ENCODE data around the gene RPF1. TPM values are rescaled to one million over a fixed set of nuclear protein-coding genes. Genes with fewer than 3 reads are reported as not detected.

The RPF1 gene
- polyA plus RNA-seq, 1 experiment: 17.1 TPM

GRCh38 chr1:84525779-84526178 is 46.7 kb downstream of the RPF1 start:
- no peak for DNase-seq (ENCODE audit: low read depth)
- no peaks in the 10 kb centered on the region for H3K36me3 ChIP-seq (ENCODE audit: control insufficient read depth, insufficient read depth, low read length)
- ChIA-PET POLR2A (no interaction called here), CTCF (interaction anchor here (1.0 kb wide), 1 partner anchor 419 kb away, joined by 3 read pairs; no protein-coding TSS in a partner anchor)
- H3K27me3 ChIP-seq (ENCODE audit: control insufficient read depth, insufficient read depth, low read length): no peaks in the 10 kb centered on the region
- TF ChIP-seq, protein P1, sequence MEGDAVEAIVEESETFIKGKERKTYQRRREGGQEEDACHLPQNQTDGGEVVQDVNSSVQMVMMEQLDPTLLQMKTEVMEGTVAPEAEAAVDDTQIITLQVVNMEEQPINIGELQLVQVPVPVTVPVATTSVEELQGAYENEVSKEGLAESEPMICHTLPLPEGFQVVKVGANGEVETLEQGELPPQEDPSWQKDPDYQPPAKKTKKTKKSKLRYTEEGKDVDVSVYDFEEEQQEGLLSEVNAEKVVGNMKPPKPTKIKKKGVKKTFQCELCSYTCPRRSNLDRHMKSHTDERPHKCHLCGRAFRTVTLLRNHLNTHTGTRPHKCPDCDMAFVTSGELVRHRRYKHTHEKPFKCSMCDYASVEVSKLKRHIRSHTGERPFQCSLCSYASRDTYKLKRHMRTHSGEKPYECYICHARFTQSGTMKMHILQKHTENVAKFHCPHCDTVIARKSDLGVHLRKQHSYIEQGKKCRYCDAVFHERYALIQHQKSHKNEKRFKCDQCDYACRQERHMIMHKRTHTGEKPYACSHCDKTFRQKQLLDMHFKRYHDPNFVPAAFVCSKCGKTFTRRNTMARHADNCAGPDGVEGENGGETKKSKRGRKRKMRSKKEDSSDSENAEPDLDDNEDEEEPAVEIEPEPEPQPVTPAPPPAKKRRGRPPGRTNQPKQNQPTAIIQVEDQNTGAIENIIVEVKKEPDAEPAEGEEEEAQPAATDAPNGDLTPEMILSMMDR (IDR thresholded peaks at IDR 0.05; ENCODE audit: insufficient read depth, low read depth, low read length): no peak
- H3K4me3 ChIP-seq (ENCODE audit: low read depth, low read length): no peak overlapping the region

GRCh38 chr1:84538599-84538998 is 59.5 kb downstream of the RPF1 start:
- Histone ChIP-seq H3K36me3 (ENCODE audit: control insufficient read depth, insufficient read depth, low read length) (no peaks in the 10 kb centered on the region), H3K27me3 (ENCODE audit: control insufficient read depth, insufficient read depth, low read length) (no peaks in the 10 kb centered on the region), H3K4me3 (ENCODE audit: low read depth, low read length) (no peak overlapping the region)
- ChIA-PET POLR2A (interaction anchor here (0.6 kb wide), 1 partner anchor 19 kb away, joined by 8 read pairs; no protein-coding TSS in a partner anchor), CTCF (no interaction called here)
- TF ChIP-seq, protein P1 (IDR thresholded peaks at IDR 0.05; ENCODE audit: insufficient read depth, low read depth, low read length): no peak
- DNase-seq (ENCODE audit: low read depth): no peak

DNA sequence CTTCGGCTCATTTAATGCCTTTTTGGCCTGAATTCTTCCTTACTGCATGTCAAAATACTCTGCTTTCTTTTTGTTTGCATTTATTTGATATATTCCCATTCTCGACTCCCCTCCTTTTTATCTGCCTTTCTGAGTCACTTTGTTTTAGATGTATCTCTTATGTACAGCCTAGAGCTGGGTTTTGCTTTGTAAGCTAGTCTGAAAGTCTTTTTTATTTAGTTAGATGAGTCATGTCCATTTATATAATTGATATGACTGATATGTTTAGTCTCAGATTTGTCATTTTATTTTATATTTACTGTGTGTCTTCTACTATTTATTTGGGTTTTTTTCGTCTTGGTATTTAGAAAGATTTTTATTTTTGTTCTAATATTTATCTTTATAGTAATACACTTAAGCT is 60.9 kb downstream of the RPF1 start:
- ChIA-PET POLR2A (no interaction called here), CTCF (no interaction called here)
- Histone ChIP-seq H3K36me3 (ENCODE audit: control insufficient read depth, insufficient read depth, low read length) (no peaks in the 10 kb centered on the region), H3K27me3 (ENCODE audit: control insufficient read depth, insufficient read depth, low read length) (no peaks in the 10 kb centered on the region), H3K4me3 (ENCODE audit: low read depth, low read length) (no peak overlapping the region)
- TF ChIP-seq, protein P1 (IDR thresholded peaks at IDR 0.05; ENCODE audit: insufficient read depth, low read depth, low read length): no peak
- no peak for DNase-seq (ENCODE audit: low read depth)

DNA sequence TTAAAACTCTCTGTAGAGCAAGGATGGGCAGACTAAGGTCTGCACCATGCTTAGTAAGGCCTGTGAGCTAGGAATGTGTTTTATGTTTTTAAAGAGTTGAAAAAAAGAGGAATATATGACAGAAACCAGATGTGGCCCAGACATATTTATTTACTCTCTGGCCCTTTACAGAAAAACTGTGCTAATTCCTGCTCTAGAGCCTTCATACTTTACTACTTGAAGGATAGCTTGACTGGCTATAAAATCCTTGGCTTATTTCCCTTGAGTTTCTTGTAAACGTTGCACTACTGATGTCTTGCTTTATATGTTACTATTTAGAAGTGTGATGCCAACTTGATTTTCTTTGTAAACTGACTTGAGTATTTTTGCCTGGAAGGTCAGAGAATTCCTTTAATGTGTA is 61.7 kb downstream of the RPF1 start:
- peak; percentile 36 for DNase-seq (ENCODE audit: low read depth)
- H3K27me3 ChIP-seq (ENCODE audit: control insufficient read depth, insufficient read depth, low read length): no peaks in the 10 kb centered on the region
- CTCF ChIA-PET: no interaction called here
- TF ChIP-seq, protein P1 (IDR thresholded peaks at IDR 0.05; ENCODE audit: insufficient read depth, low read depth, low read length): no peak
- H3K4me3 ChIP-seq (ENCODE audit: low read depth, low read length): no peak overlapping the region
- H3K36me3 ChIP-seq (ENCODE audit: control insufficient read depth, insufficient read depth, low read length): no peaks in the 10 kb centered on the region
- POLR2A ChIA-PET: no interaction called here

DNA sequence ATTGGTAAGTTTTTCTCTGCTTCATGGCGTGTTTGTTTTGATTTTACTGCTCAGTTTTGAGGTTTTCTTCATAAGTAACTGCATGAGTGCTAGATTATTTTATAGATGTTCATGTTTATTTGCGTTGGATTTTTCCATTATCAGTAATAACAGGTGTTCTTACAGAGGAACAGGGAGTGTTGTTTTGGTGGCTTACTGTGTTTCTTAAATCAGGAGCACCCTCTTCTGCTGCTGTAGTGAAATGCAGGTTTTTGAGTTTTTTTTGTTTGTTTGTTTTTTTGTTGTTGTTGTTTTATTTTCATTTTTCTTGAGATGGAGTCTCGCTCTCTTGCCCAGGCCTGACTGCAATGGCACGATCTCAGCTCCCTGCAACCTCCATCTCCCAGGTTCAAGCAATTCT is 62.6 kb downstream of the RPF1 start:
- no peaks in the 10 kb centered on the region for H3K36me3 ChIP-seq (ENCODE audit: control insufficient read depth, insufficient read depth, low read length)
- CTCF ChIA-PET: interaction anchor here (0.6 kb wide), 1 partner anchor 87 kb away, joined by 3 read pairs; no protein-coding TSS in a partner anchor
- H3K4me3 ChIP-seq (ENCODE audit: low read depth, low read length): no peak overlapping the region
- H3K27me3 ChIP-seq (ENCODE audit: control insufficient read depth, insufficient read depth, low read length): no peaks in the 10 kb centered on the region
- TF ChIP-seq, protein P1 (IDR thresholded peaks at IDR 0.05; ENCODE audit: insufficient read depth, low read depth, low read length): no peak
- DNase-seq (ENCODE audit: low read depth): no peak
- POLR2A ChIA-PET: no interaction called here

Other genes with a start within 250 kb of the RPF1 start
- gene SAMD13, start 177.6 kb upstream of the RPF1 start, polyA plus RNA-seq (2011; rRNA removed): 0.20 and 0.43 TPM in 2 replicates
- not detected in 2 replicates for gene DNASE2B, start 80.8 kb upstream of the RPF1 start, polyA plus RNA-seq (2011; rRNA removed)
- gene SPATA1, start 27.1 kb downstream of the RPF1 start, polyA plus RNA-seq (2011; rRNA removed): 0.32 and 0.69 TPM in 2 replicates
- gene GNG5, start 27.3 kb downstream of the RPF1 start, polyA plus RNA-seq (2011; rRNA removed): 60.4 and 92.3 TPM in 2 replicates
- 14.4 and 25.3 TPM in 2 replicates for gene CTBS, start 95.2 kb downstream of the RPF1 start, polyA plus RNA-seq (2011; rRNA removed)
- gene SSX2IP, start 211.2 kb downstream of the RPF1 start, polyA plus RNA-seq (2011; rRNA removed): 6.5 and 14.8 TPM in 2 replicates

Measured in BJ (cell line).